Fibroblast of the aortic adventitia (primary cell): ENCODE data around the gene AK2. TPM values are rescaled to one million over a fixed set of nuclear protein-coding genes. Genes with fewer than 3 reads are reported as not detected.

Experiments
- DNase-seq: peaks from one replicate; pipeline ENCODE4 v3.0.0-alpha.2; 2010; ENCODE audit warnings: low read depth
- H3K4me3 ChIP-seq: 2 replicates; pipeline ENCODE4 v1.5.1; 2011; ENCODE audit warnings: low read depth, mild to moderate bottlenecking, control low read depth, low read length, moderate library complexity
- CTCF ChIP-seq: IDR thresholded peaks from 2 replicates; pipeline ENCODE4 v1.5.1; 2011; ENCODE audit warnings: mild to moderate bottlenecking, low read length, control low read depth, inconsistent platforms; ENCODE audit not compliant: insufficient read depth
- total RNA-seq: library from RNA; depleted of rRNA; stranded (reverse); fragments of >200 nt; gene quantifications from 2 replicates; pipeline ENCODE4 v1.2.3, GENCODE V29; 2012; ENCODE audit warnings: low replicate concordance

The AK2 gene
- total RNA-seq, 1 donor = 155 TPM

- no peak for TF ChIP-seq CTCF
- no peak overlapping the region for H3K4me3 ChIP-seq
These were observed 22.9 kb downstream of the AK2 start for GRCh38 chr1:33013791-33014190.

GRCh38 chr1:33012165-33012564 lies 24.5 kb downstream of the AK2 start:
- no peak for TF ChIP-seq CTCF
- no peak overlapping the region for H3K4me3 ChIP-seq
- DNase-seq = no peak

More at GRCh38 chr1:33013791-33014190, 22.9 kb downstream of the AK2 start:
- DNase-seq = no peak

GRCh38 chr1:33010932-33011731 lies 25.6 kb downstream of the AK2 start:
- peak; percentile 80 for DNase-seq
- TF ChIP-seq CTCF = no peak
- no peak overlapping the region for H3K4me3 ChIP-seq

GRCh38 chr1:33009561-33009960 lies 27.1 kb downstream of the AK2 start:
- no peak overlapping the region for H3K4me3 ChIP-seq
- DNase-seq = no peak
- no peak for TF ChIP-seq CTCF

GRCh38 chr1:33008051-33008914 lies 28.4 kb downstream of the AK2 start:
- peak; percentile 38 for DNase-seq
- no peak for TF ChIP-seq CTCF
- no peak overlapping the region for H3K4me3 ChIP-seq

GRCh38 chr1:33007190-33008050 lies 29.3 kb downstream of the AK2 start:
- TF ChIP-seq CTCF = peak; percentile 74
- peak; percentile 94 for DNase-seq
- H3K4me3 ChIP-seq = no peak overlapping the region
